Activated naive CD4-positive, alpha-beta T cell treated with anti-CD3 and anti-CD28 coated beads, Interleukin-2, amount 50 U/mL, for 24 hours (primary cell): Measurements from ENCODE around the gene CFAP97D1.
A peak's percentile ranks its signal among the peaks of the same experiment; 100 is the strongest.

Experiments
- H3K27ac Mint-ChIP-seq: one replicate; pipeline ENCODE4 v1.8.0; 2021; ENCODE audit warnings: mild to moderate bottlenecking, mixed read lengths
- H3K27me3 Mint-ChIP-seq: one replicate; pipeline ENCODE4 v1.8.0; 2021; ENCODE audit warnings: mixed read lengths
- H3K36me3 Mint-ChIP-seq: one replicate; pipeline ENCODE4 v1.8.0; 2021; ENCODE audit warnings: mixed read lengths
- H3K4me1 Mint-ChIP-seq: one replicate; pipeline ENCODE4 v1.8.0; 2021; ENCODE audit warnings: mixed read lengths
- H3K4me3 Mint-ChIP-seq: one replicate; pipeline ENCODE4 v1.8.0; 2021; ENCODE audit warnings: mild to moderate bottlenecking, mixed read lengths
- H3K9me3 Mint-ChIP-seq: one replicate; pipeline ENCODE4 v1.8.0; 2021; ENCODE audit warnings: mixed read lengths

Gene CFAP97D1

GRCh38 chr17:43803758-43804157, 23.5 kb downstream of the CFAP97D1 start:
- Mint-ChIP-seq H3K27me3 (peaks cover 7% of the 10 kb centered on the region), H3K4me1 (no peaks in the 10 kb centered on the region), H3K9me3 (no peaks in the 10 kb centered on the region), H3K4me3 (no peak overlapping the region), H3K27ac (no peak overlapping the region), H3K36me3 (no peaks in the 10 kb centered on the region)

DNA sequence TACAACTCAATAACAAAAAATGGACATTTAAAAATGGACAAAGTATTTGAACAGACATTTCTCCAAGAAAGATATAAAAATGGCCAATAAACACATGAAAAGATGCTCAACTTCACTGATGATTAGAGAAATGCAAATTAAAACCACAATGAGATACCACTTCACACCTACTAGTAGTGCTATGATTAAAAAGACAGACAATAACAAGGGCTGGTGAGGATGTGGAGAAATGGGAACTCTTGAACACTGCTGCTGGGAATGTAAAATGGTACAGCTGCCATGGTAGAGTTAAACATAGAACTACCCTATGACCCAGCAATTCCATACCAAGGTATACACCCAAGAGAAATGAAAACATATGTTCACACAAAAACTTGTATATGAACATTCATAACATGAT, 24.9 kb downstream of the CFAP97D1 start:
- no peaks in the 10 kb centered on the region for H3K9me3 Mint-ChIP-seq
- no peaks in the 10 kb centered on the region for H3K36me3 Mint-ChIP-seq
- no peaks in the 10 kb centered on the region for H3K4me1 Mint-ChIP-seq
- H3K4me3 Mint-ChIP-seq = no peak overlapping the region
- no peak overlapping the region for H3K27ac Mint-ChIP-seq
- peaks cover 7% of the 10 kb centered on the region for H3K27me3 Mint-ChIP-seq

DNA sequence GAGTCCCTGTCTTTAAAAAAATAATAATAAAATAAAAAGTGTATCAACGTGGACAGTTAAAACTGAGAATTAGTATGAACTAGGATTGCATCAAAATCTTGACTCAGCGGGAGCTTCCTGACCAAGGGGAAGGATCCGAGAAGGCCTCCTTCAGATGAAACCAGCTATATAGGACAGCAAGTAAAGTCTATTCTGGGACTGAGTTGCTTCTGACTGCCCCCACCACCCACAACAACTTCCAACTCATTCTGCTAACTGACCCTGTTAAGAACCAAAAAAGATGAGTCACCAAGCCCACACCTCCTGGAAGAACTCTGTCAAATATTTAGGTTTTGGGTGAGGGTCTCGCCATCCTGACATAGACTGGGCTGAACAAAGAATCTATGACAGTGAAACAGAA, 27.8 kb downstream of the CFAP97D1 start:
- Mint-ChIP-seq H3K27me3 (peaks cover 3% of the 10 kb centered on the region), H3K4me1 (no peaks in the 10 kb centered on the region), H3K27ac (no peak overlapping the region), H3K9me3 (no peaks in the 10 kb centered on the region), H3K4me3 (no peak overlapping the region), H3K36me3 (no peaks in the 10 kb centered on the region)

DNA sequence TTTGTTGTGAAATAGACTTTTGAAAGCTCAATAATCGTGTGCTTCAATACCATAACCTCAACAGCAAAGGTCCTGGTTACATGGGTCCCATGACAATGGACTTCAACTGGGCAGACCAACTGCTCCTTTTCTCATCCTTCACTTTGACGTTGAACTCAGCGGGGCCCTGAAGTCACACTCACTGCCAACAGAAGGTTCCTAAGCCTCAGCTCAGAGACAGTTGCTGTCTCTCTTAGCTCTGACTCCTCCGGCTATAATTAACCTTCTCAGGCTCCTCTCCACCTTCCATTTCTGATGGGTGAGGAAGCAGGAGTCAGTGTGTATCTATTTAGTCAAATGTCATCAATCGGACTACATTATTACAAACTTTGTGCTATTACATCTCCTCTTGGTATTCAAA, 28.9 kb downstream of the CFAP97D1 start:
- H3K9me3 Mint-ChIP-seq = no peaks in the 10 kb centered on the region
- no peak overlapping the region for H3K4me3 Mint-ChIP-seq
- H3K4me1 Mint-ChIP-seq = no peaks in the 10 kb centered on the region
- no peaks in the 10 kb centered on the region for H3K27me3 Mint-ChIP-seq
- H3K27ac Mint-ChIP-seq = no peak overlapping the region
- no peaks in the 10 kb centered on the region for H3K36me3 Mint-ChIP-seq

DNA sequence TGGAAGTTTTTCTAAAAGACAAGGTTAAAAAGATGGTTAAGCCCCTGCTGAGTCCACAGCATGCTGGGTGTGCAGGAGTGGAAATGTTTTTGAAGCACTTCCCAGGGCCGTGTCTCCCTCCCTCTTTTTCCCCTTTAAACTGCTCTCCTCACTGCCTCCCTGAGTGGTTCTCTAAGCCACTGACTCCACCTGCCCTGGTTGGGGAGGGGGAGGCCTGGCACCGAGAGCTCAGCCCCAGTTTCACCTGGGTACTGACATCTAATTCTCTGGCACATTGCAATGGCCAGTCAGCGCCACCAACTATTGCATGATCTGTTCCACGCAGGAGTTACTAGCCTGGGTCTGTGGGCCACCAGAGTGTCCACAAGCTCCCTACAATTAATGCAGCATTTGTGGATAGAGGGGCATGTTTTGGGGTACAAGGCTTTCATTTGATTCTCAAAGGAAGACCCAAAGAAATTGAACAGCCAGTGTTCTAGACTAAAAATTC, 30.0 kb downstream of the CFAP97D1 start:
- H3K9me3 Mint-ChIP-seq = no peaks in the 10 kb centered on the region
- H3K4me1 Mint-ChIP-seq = no peaks in the 10 kb centered on the region

GRCh38 chr17:43810823-43811222, 30.6 kb downstream of the CFAP97D1 start:
- no peaks in the 10 kb centered on the region for H3K4me1 Mint-ChIP-seq
- H3K9me3 Mint-ChIP-seq = no peaks in the 10 kb centered on the region
- no peaks in the 10 kb centered on the region for H3K27me3 Mint-ChIP-seq
- H3K4me3 Mint-ChIP-seq = no peak overlapping the region
- H3K36me3 Mint-ChIP-seq = no peaks in the 10 kb centered on the region
- H3K27ac Mint-ChIP-seq = no peak overlapping the region

More for the DNA sequence above, 30.0 kb downstream of the CFAP97D1 start:
- H3K36me3 Mint-ChIP-seq = no peaks in the 10 kb centered on the region
- no peaks in the 10 kb centered on the region for H3K27me3 Mint-ChIP-seq
- no peak overlapping the region for H3K4me3 Mint-ChIP-seq
- peak overlapping the region; percentile 59 for H3K27ac Mint-ChIP-seq

DNA sequence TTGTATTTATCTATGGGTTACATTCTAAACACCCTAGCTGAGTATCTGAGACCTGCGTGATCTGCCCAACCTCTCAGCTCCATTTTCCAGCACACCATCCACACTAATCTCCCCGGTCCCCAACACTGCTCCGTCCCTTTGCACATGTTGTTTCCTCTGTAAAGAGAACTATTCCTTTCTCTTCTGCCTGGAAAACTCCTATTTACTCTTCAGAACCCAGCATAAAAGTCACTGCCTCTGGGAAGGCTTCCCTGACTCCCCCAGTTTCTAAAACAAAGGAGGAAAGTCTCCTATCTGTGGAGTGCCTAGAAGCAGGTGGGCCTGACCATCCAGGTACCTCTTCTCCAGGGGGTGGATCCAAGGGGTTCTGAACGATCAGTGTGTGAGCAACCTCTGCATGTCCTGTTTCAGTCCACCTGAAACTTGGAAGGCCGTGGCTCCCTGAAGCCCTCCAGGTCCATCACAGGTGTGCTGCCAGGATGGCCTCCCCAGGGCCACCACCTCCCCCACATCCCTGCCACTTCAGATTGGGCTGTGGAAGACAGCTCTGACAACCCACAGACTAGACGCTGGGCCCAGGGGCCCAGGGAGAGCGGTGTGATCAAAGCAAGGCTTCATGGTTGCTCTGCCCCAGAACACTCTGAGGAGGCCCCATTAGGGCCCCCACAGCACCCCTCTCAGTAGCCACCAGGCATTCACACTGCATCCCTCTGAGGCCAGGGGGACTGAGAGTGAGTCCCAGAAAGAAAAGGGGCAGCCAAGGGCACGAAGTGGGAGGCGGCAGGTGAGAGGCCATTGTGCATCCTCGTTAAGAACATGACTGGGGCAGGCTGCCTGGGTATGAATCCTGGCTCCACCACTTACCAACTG, 32.4 kb downstream of the CFAP97D1 start:
- H3K4me1 Mint-ChIP-seq = no peaks in the 10 kb centered on the region
- no peaks in the 10 kb centered on the region for H3K27me3 Mint-ChIP-seq
- H3K9me3 Mint-ChIP-seq = no peaks in the 10 kb centered on the region

GRCh38 chr17:43813386-43813785, 33.2 kb downstream of the CFAP97D1 start:
- Mint-ChIP-seq H3K36me3 (no peaks in the 10 kb centered on the region), H3K4me3 (no peak overlapping the region), H3K27ac (no peak overlapping the region), H3K9me3 (no peaks in the 10 kb centered on the region), H3K27me3 (no peaks in the 10 kb centered on the region), H3K4me1 (no peaks in the 10 kb centered on the region)

More for the DNA sequence above, 32.4 kb downstream of the CFAP97D1 start:
- Mint-ChIP-seq H3K27ac (no peak overlapping the region), H3K4me3 (no peak overlapping the region), H3K36me3 (no peaks in the 10 kb centered on the region)

DNA sequence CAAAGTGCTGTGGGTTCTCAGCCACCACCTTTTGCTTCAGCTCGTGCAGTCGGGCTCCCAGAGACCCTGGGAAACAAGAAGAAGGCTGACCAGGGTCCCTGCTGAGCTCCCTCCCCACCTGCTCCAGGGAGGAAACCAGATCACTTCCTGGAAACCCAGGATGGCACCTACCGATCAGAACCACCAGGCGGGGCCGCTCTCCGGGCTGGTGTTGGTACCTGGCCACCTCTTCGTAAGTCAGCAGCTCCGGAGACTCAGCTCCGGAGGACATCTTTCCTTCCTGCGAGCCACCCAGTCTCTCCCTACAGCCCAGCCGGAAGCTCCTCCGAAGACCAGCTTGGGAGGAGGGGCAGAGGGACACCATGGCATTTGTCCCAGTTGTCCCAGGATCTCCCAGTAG, 33.8 kb downstream of the CFAP97D1 start:
- Mint-ChIP-seq H3K4me3 (no peak overlapping the region), H3K36me3 (no peaks in the 10 kb centered on the region), H3K27me3 (no peaks in the 10 kb centered on the region), H3K27ac (no peak overlapping the region), H3K9me3 (no peaks in the 10 kb centered on the region), H3K4me1 (no peaks in the 10 kb centered on the region)

DNA sequence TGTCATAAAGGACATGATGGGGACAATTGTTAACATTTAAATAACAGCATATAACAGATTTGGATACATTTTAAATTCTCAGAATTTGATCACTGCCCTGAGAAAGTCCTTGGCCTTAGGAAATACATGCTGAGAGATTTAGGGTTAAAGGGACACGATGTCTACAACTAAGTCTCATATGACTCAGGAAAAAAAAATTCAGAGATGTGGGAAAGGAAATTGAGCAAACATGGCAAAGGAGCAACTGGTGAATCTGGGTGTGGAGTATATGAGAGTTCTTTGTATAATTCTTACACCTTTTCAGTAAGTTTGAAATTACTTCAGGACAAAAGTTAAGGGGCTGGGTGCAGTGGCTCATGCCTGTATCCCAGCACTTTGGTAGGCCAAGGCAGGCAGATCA, 34.5 kb downstream of the CFAP97D1 start:
- no peak overlapping the region for H3K4me3 Mint-ChIP-seq
- H3K27me3 Mint-ChIP-seq = no peaks in the 10 kb centered on the region
- H3K4me1 Mint-ChIP-seq = no peaks in the 10 kb centered on the region
- no peaks in the 10 kb centered on the region for H3K36me3 Mint-ChIP-seq
- H3K9me3 Mint-ChIP-seq = no peaks in the 10 kb centered on the region
- H3K27ac Mint-ChIP-seq = no peak overlapping the region

- Mint-ChIP-seq H3K36me3 (no peaks in the 10 kb centered on the region), H3K9me3 (no peaks in the 10 kb centered on the region), H3K27ac (no peak overlapping the region), H3K4me1 (no peaks in the 10 kb centered on the region), H3K4me3 (no peak overlapping the region), H3K27me3 (no peaks in the 10 kb centered on the region)
These were observed 36.4 kb downstream of the CFAP97D1 start for GRCh38 chr17:43816336-43817320.

DNA sequence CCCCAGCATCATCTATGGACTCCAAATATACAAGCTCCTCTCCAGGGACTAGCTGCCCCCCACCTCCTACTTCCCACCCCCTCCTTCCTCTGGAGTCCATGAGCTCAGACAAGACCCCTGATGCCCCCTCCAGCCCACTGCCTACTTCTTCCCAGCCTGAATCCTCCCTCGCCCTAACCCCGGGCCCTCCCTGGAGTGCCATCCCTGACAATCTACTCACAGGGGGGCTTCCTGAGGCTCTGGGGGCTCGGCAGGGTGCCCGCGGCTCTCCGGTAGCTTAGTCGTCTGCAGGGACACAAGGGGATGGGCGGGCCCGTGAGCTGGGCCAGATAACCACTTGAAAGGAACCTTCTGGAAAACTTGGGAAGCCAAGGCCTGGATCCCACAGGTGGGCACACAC, 37.6 kb downstream of the CFAP97D1 start:
- Mint-ChIP-seq H3K36me3 (no peaks in the 10 kb centered on the region), H3K4me3 (no peak overlapping the region), H3K4me1 (no peaks in the 10 kb centered on the region), H3K27ac (no peak overlapping the region), H3K9me3 (no peaks in the 10 kb centered on the region), H3K27me3 (no peaks in the 10 kb centered on the region)

DNA sequence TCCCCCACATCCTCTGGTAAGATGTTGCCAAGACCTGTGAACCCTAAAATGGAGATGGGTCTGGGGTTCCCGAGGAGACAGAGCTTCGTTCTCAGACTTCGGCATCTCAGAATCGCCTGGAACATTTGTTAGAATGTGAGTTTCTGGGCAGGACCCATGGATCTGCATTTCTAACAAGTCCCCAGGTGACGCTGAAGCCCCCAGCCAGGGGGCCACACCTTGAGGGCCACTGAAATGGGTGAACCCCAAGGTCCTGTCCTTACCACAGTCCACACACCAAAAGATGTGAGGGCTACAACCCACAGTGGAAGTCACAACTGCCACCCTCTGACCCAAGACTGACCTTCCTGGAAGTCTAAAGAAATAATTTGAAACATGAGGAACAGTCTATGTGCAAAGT, 38.7 kb downstream of the CFAP97D1 start:
- H3K4me3 Mint-ChIP-seq = no peak overlapping the region
- H3K27ac Mint-ChIP-seq = no peak overlapping the region
- H3K4me1 Mint-ChIP-seq = no peaks in the 10 kb centered on the region
- no peaks in the 10 kb centered on the region for H3K9me3 Mint-ChIP-seq
- no peaks in the 10 kb centered on the region for H3K36me3 Mint-ChIP-seq
- no peaks in the 10 kb centered on the region for H3K27me3 Mint-ChIP-seq

DNA sequence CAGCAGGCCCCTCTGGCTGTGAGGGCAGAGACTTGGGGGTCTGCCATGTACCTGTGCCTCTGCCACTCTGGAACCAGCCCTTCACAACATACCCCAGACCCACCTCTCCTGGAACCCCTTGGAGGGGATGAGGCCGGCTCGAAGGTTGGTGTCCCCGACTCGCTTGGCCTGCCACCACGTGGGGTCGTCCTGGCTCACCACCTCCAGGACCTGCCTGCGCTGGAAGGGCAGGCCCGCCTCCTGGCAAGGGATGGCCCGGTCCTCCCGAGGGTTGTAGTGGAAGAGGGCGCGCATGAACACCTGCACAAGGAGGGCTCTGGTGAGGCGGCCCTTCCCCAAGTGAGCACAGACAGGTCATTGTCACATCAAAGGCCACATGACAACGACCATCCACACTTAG, 40.5 kb downstream of the CFAP97D1 start:
- Mint-ChIP-seq H3K4me1 (no peaks in the 10 kb centered on the region), H3K4me3 (no peak overlapping the region), H3K9me3 (no peaks in the 10 kb centered on the region), H3K27me3 (no peaks in the 10 kb centered on the region), H3K27ac (no peak overlapping the region), H3K36me3 (no peaks in the 10 kb centered on the region)

DNA sequence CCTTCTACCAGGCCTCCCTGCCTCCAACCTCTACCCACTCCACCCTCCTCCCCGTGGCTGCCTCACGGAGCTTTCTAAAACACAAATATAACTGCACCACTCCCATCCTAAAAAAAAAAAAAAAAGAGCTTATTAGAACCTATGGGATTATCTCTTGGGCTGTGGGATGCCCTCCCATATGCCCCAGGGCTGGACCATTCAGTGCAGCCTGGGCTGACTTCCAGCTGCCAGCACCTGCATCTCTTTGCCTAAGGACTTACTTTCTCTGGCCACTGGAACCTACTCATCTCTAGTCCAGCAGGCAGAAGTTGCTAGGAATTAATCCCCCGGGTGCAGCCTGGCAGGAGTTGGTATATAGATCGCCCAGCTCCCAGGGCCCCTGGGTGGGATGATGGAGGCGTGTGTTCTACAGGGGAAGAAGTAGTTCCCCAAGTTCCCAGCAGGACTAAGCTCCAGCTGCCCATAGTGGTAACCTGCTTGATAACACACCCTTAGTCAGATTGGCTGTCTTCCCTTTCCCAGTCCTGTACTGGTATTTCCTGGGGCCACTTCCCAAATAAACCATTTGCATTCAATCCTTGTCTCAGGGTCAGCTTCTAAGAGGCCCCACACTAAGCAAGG, 42.4 kb downstream of the CFAP97D1 start:
- Mint-ChIP-seq H3K27ac (no peak overlapping the region), H3K4me3 (no peak overlapping the region), H3K4me1 (no peaks in the 10 kb centered on the region), H3K27me3 (no peaks in the 10 kb centered on the region), H3K36me3 (no peaks in the 10 kb centered on the region), H3K9me3 (no peaks in the 10 kb centered on the region)
